HEK293 (cell line): ENCODE results near the gene TM2D3.

ENCODE experiments used
- BCL11A ChIP-seq: fragments of 450-650 bp; formaldehyde crosslinking; IDR thresholded peaks from 2 replicates; pipeline ENCODE4 v1.5.1; 2016; ENCODE audit warnings: low read depth, missing biosample characterization, missing genetic modification characterization
- GFI1B ChIP-seq: fragments of 450-650 bp; formaldehyde crosslinking; IDR thresholded peaks from 2 replicates; pipeline ENCODE4 v1.5.1; 2016; ENCODE audit warnings: missing biosample characterization, missing genetic modification characterization
- INSM2 ChIP-seq: fragments of 450-650 bp; formaldehyde crosslinking; IDR thresholded peaks from 2 replicates; pipeline ENCODE4 v1.5.1; 2016; ENCODE audit warnings: missing biosample characterization, missing genetic modification characterization
- KLF7 ChIP-seq: fragments of 450-650 bp; formaldehyde crosslinking; IDR thresholded peaks from 2 replicates; pipeline ENCODE4 v1.5.1; 2016; ENCODE audit warnings: missing biosample characterization, missing genetic modification characterization, borderline replicate concordance
- PBX3 ChIP-seq: sonication (generic); formaldehyde crosslinking; IDR thresholded peaks from 2 replicates; pipeline ENCODE4 v1.8.1; 2022; ENCODE audit warnings: mild to moderate bottlenecking, moderate library complexity, missing genetic modification reagents
- PRDM1 ChIP-seq: fragments of 450-650 bp; formaldehyde crosslinking; IDR thresholded peaks from 2 replicates; pipeline ENCODE4; 2016; ENCODE audit warnings: missing biosample characterization, missing genetic modification characterization
- PRDM10 ChIP-seq: fragments of 450-650 bp; formaldehyde crosslinking; IDR thresholded peaks from 2 replicates; pipeline ENCODE4 v1.5.1; 2016; ENCODE audit warnings: missing biosample characterization, missing genetic modification characterization
- PRDM6 ChIP-seq: fragments of 450-650 bp; formaldehyde crosslinking; IDR thresholded peaks from 2 replicates; pipeline ENCODE4 v1.5.1; 2017; ENCODE audit warnings: missing biosample characterization, missing genetic modification characterization
- SETDB1 ChIP-seq: IDR thresholded peaks from one replicate; pipeline ENCODE4 v1.6.1; 2017; ENCODE audit warnings: mild to moderate bottlenecking, low read length, moderate library complexity, mixed read lengths; ENCODE audit not compliant: insufficient read length
- ZBTB48 ChIP-seq: fragments of 450-650 bp; formaldehyde crosslinking; IDR thresholded peaks from 2 replicates; pipeline ENCODE4 v1.5.1; 2016; ENCODE audit warnings: missing biosample characterization, missing genetic modification characterization
- ZBTB8A ChIP-seq: fragments of 450-650 bp; formaldehyde crosslinking; IDR thresholded peaks from 2 replicates; pipeline ENCODE4 v1.5.1; 2016; ENCODE audit warnings: missing biosample characterization, missing genetic modification characterization
- ZFP41 ChIP-seq: fragments of 450-650 bp; formaldehyde crosslinking; IDR thresholded peaks from 2 replicates; pipeline ENCODE4 v1.5.1; 2016; ENCODE audit warnings: missing biosample characterization, missing genetic modification characterization, borderline replicate concordance
- ZNF132 ChIP-seq: fragments of 450-650 bp; formaldehyde crosslinking; IDR thresholded peaks from 2 replicates; pipeline ENCODE4 v1.5.1; 2017; ENCODE audit warnings: missing biosample characterization, missing genetic modification characterization, borderline replicate concordance
- ZNF133 ChIP-seq: fragments of 450-650 bp; formaldehyde crosslinking; IDR thresholded peaks from 2 replicates; pipeline ENCODE4 v1.5.1; 2016; ENCODE audit warnings: missing biosample characterization, missing genetic modification characterization
- ZNF140 ChIP-seq: fragments of 450-650 bp; formaldehyde crosslinking; IDR thresholded peaks from 2 replicates; pipeline ENCODE4 v1.5.1; 2016; ENCODE audit warnings: missing biosample characterization, missing genetic modification characterization
- ZNF146 ChIP-seq: fragments of 450-650 bp; formaldehyde crosslinking; IDR thresholded peaks from 2 replicates; pipeline ENCODE4 v1.5.1; 2016; ENCODE audit warnings: missing biosample characterization, missing genetic modification characterization
- ZNF16 ChIP-seq: fragments of 450-650 bp; formaldehyde crosslinking; IDR thresholded peaks from 2 replicates; pipeline ENCODE4 v1.5.1; 2016; ENCODE audit warnings: low read depth, missing biosample characterization, missing genetic modification characterization
- ZNF280C ChIP-seq: fragments of 450-650 bp; formaldehyde crosslinking; IDR thresholded peaks from 2 replicates; pipeline ENCODE4 v1.5.1; 2016; ENCODE audit warnings: missing biosample characterization, missing genetic modification characterization
- ZNF362 ChIP-seq: fragments of 450-650 bp; formaldehyde crosslinking; IDR thresholded peaks from 2 replicates; pipeline ENCODE4 v1.5.1; 2016; ENCODE audit warnings: missing biosample characterization, missing genetic modification characterization
- ZNF391 ChIP-seq: fragments of 450-650 bp; formaldehyde crosslinking; IDR thresholded peaks from 2 replicates; pipeline ENCODE4 v1.5.1; 2016; ENCODE audit warnings: low read depth, missing biosample characterization, missing genetic modification characterization, borderline replicate concordance
- ZNF449 ChIP-seq: fragments of 450-650 bp; formaldehyde crosslinking; IDR thresholded peaks from 2 replicates; pipeline ENCODE4 v1.5.1; 2017; ENCODE audit warnings: missing biosample characterization, mild to moderate bottlenecking, missing genetic modification characterization, moderate library complexity
- ZNF529 ChIP-seq: fragments of 450-650 bp; formaldehyde crosslinking; IDR thresholded peaks from 2 replicates; pipeline ENCODE4 v1.5.1; 2017; ENCODE audit warnings: missing genetic modification characterization, missing biosample characterization; ENCODE audit not compliant: insufficient replicate concordance
- ZNF600 ChIP-seq: fragments of 450-650 bp; formaldehyde crosslinking; IDR thresholded peaks from 2 replicates; pipeline ENCODE4 v1.5.1; 2016; ENCODE audit warnings: missing biosample characterization, missing genetic modification characterization
- ZNF623 ChIP-seq: fragments of 450-650 bp; formaldehyde crosslinking; IDR thresholded peaks from 2 replicates; pipeline ENCODE4 v1.5.1; 2016; ENCODE audit warnings: missing biosample characterization, missing genetic modification characterization
- ZNF843 ChIP-seq: fragments of 450-650 bp; formaldehyde crosslinking; IDR thresholded peaks from 2 replicates; pipeline ENCODE4 v1.5.1; 2016; ENCODE audit warnings: missing biosample characterization, missing genetic modification characterization
- ZSCAN16 ChIP-seq: fragments of 450-650 bp; formaldehyde crosslinking; IDR thresholded peaks from 2 replicates; pipeline ENCODE4 v1.5.1; 2016; ENCODE audit warnings: missing biosample characterization, missing genetic modification characterization

Gene TM2D3

GRCh38 chr15:101657968-101658784 is 6.0 kb upstream of the TM2D3 start (continued):
- TF ChIP-seq ZNF133 = no peak
- TF ChIP-seq ZNF600 (tag by site-specific recombination) = peak; percentile 13; the same call in 1 of the 2 replicates
- no peak for TF ChIP-seq ZNF280C (tag by site-specific recombination)
- TF ChIP-seq ZNF449 = no peak
- TF ChIP-seq ZNF146 (tag by site-specific recombination) = no peak
- peak; percentile 44; the same call in 1 of the 2 replicates for TF ChIP-seq ZBTB8A (tag by site-specific recombination)
- no peak for TF ChIP-seq ZBTB48 (tag by site-specific recombination)
- TF ChIP-seq ZNF16 = no peak
- peak; percentile 71 for TF ChIP-seq PRDM1 (tag by site-specific recombination)
- no peak for TF ChIP-seq BCL11A
- TF ChIP-seq KLF7 (tag by site-specific recombination) = no peak
- TF ChIP-seq PBX3 = no peak
- peak; percentile 75 for TF ChIP-seq PRDM6
- no peak for TF ChIP-seq PRDM10 (tag by site-specific recombination)
- TF ChIP-seq ZNF362 (tag by site-specific recombination) = peak; percentile 74; the same call in 1 of the 2 replicates
- TF ChIP-seq ZFP41 = no peak
- TF ChIP-seq SETDB1 = no peak
- no peak for TF ChIP-seq ZNF843 (tag by site-specific recombination)
- no peak for TF ChIP-seq ZNF391 (tag by site-specific recombination)
- TF ChIP-seq ZNF132 (tag by site-specific recombination) = no peak
- TF ChIP-seq ZSCAN16 (tag by site-specific recombination) = no peak
- no peak for TF ChIP-seq INSM2 (tag by site-specific recombination)
- TF ChIP-seq ZNF623 = no peak
- TF ChIP-seq ZNF140 (tag by site-specific recombination) = no peak
- no peak for TF ChIP-seq ZNF529
- TF ChIP-seq GFI1B (tag by site-specific recombination) = no peak
